ENCODE results near the gene EFTUD2.

EFTUD2 gene

DNA sequence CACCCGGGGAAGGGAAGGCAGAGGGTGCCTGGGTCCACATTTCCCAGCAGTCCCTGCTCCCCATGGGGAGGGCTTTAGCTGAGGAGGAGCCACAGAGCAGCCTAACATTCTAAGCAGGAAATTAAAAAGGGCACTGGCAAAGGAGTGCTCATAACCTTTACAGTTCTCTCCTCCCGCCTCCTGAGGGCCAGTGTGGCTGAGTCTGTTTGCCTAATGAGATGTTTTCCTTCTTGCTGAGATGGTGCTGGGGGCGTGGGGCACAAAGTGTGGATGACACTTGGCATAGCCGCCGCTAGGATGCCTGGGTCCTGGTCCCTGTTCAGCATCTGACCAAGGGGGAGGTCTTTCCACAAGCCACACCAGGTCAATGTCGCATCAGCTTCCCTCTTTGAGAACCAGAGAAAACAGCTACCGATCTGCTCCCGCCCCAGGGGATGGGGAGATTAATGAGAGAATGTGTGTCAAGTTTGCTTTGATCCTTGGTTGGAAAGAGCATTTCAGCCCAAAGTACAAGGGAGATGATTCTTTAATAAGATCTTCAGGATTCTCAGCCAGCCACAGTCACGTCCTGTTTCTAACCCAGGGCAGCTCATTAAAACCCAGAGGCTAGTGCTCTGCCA, 42.6 kb upstream of the EFTUD2 start:
- H3K4me3 ChIP-seq (replicated peaks; ENCODE audit: low read depth, low read length), result no peak overlapping the region
- no peak for DNase-seq (ENCODE audit: extremely low read depth, insufficient read length)
- TF ChIP-seq, protein P1, sequence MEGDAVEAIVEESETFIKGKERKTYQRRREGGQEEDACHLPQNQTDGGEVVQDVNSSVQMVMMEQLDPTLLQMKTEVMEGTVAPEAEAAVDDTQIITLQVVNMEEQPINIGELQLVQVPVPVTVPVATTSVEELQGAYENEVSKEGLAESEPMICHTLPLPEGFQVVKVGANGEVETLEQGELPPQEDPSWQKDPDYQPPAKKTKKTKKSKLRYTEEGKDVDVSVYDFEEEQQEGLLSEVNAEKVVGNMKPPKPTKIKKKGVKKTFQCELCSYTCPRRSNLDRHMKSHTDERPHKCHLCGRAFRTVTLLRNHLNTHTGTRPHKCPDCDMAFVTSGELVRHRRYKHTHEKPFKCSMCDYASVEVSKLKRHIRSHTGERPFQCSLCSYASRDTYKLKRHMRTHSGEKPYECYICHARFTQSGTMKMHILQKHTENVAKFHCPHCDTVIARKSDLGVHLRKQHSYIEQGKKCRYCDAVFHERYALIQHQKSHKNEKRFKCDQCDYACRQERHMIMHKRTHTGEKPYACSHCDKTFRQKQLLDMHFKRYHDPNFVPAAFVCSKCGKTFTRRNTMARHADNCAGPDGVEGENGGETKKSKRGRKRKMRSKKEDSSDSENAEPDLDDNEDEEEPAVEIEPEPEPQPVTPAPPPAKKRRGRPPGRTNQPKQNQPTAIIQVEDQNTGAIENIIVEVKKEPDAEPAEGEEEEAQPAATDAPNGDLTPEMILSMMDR (IDR thresholded peaks at IDR 0.05; ENCODE audit: insufficient read depth, low read length, poor library complexity, severe bottlenecking), result no peak
- no peaks in the 10 kb centered on the region for H3K27me3 ChIP-seq (replicated peaks; ENCODE audit: control insufficient read depth, insufficient read depth, low read length)
- H3K36me3 ChIP-seq (ENCODE audit: control insufficient read depth, insufficient read depth, low read length), result peaks cover 2% of the 10 kb centered on the region; the same call in 1 of the 2 replicates

- Histone ChIP-seq H3K4me3 (replicated peaks; ENCODE audit: low read depth, low read length) (no peak overlapping the region), H3K36me3 (ENCODE audit: control insufficient read depth, insufficient read depth, low read length) (peaks cover 2% of the 10 kb centered on the region; the same call in 1 of the 2 replicates), H3K27me3 (replicated peaks; ENCODE audit: control insufficient read depth, insufficient read depth, low read length) (no peaks in the 10 kb centered on the region)
- TF ChIP-seq, protein P1 (IDR thresholded peaks at IDR 0.05; ENCODE audit: insufficient read depth, low read length, poor library complexity, severe bottlenecking), result no peak
- DNase-seq (ENCODE audit: extremely low read depth, insufficient read length), result no peak
Observed at GRCh38 chr17:44940768-44941167, 41.5 kb upstream of the EFTUD2 start.

- TF ChIP-seq, protein P1 (IDR thresholded peaks at IDR 0.05; ENCODE audit: insufficient read depth, low read length, poor library complexity, severe bottlenecking), result no peak
- Histone ChIP-seq H3K27me3 (replicated peaks; ENCODE audit: control insufficient read depth, insufficient read depth, low read length) (no peaks in the 10 kb centered on the region), H3K36me3 (ENCODE audit: control insufficient read depth, insufficient read depth, low read length) (peaks cover 4% of the 10 kb centered on the region), H3K4me3 (replicated peaks; ENCODE audit: low read depth, low read length) (no peak overlapping the region)
- DNase-seq (ENCODE audit: extremely low read depth, insufficient read length), result no peak
Observed at GRCh38 chr17:44940317-44940716, 41.1 kb upstream of the EFTUD2 start.

DNA sequence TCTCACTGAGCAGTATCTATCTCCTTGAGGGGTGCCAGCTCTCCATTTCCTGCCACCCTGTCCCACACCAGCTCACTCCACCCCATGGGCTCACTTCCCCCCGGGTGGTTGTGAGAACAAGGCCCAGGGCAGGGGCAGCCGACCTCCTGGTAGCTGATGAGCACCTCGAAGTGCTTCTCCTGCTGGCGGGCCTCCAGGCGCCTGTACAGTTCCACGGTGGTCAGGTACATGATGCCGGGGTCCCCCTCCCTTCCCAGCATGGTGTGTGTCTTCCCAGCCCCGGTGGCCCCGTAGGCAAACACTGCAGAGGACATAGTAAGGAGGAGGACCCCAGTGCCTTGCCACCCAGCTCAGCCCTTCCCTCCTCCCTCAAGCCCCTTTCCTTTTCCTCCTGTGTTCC, 35.9 kb upstream of the EFTUD2 start:
- TF ChIP-seq, protein P1 (IDR thresholded peaks at IDR 0.05; ENCODE audit: insufficient read depth, low read length, poor library complexity, severe bottlenecking), result no peak
- peaks cover 33% of the 10 kb centered on the region for H3K36me3 ChIP-seq (ENCODE audit: control insufficient read depth, insufficient read depth, low read length)
- no peak overlapping the region for H3K4me3 ChIP-seq (replicated peaks; ENCODE audit: low read depth, low read length)
- no peak for DNase-seq (ENCODE audit: extremely low read depth, insufficient read length)
- H3K27me3 ChIP-seq (replicated peaks; ENCODE audit: control insufficient read depth, insufficient read depth, low read length), result no peaks in the 10 kb centered on the region

DNA sequence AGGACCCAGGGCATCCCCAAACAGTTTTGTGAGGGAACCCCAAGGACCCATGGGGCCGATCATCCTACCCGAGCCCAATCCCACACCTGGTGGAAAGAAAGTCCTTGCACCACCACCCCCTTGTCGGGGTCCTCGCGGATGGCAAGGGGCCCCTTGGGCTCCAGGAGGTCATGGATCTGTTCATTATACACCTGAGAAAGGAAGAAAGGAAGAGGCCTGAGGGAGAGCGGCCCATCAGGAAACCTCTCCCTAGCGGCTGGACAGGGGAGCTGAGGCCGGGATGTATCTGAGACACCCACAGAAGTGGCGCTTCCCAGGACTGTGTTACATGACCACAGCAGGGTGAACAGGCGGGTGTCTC, 35.5 kb upstream of the EFTUD2 start:
- H3K27me3 ChIP-seq (replicated peaks; ENCODE audit: control insufficient read depth, insufficient read depth, low read length), result no peaks in the 10 kb centered on the region
- no peak overlapping the region for H3K4me3 ChIP-seq (replicated peaks; ENCODE audit: low read depth, low read length)
- H3K36me3 ChIP-seq (ENCODE audit: control insufficient read depth, insufficient read depth, low read length), result peaks cover 33% of the 10 kb centered on the region
- TF ChIP-seq, protein P1 (IDR thresholded peaks at IDR 0.05; ENCODE audit: insufficient read depth, low read length, poor library complexity, severe bottlenecking), result no peak
- DNase-seq (ENCODE audit: extremely low read depth, insufficient read length), result no peak

Data from GM06990 (cell line).